A549 (cell line): ENCODE measurements around the gene GNAI2. TPM values are rescaled to one million over a fixed set of nuclear protein-coding genes. Genes with fewer than 3 reads are reported as not detected.
A peak's percentile ranks its signal among the peaks of the same experiment; 100 is the strongest.

ENCODE experiments used
- ATAC-seq, 2 experiments: fragments of 200-7000 bp in 1 of 2; fragments of >200 bp in 1 of 2; cut with Nextera tagmentation in 1 of 2; cut with Tn5 transposase in 1 of 2; 3 replicates each; pipeline versions ENCODE4 v1.8.0 to v1.9.1; 2018 to 2020; ENCODE audit warnings: mild to moderate bottlenecking in 1 of 2, moderate library complexity in 1 of 2
- CTCF ChIA-PET: fragments of 300-600 bp; sonication (Branson Sonifier 250); formaldehyde crosslinking; extraction: SDS; loops from one replicate; lab custom pipeline; 2021; ENCODE audit warnings: antibody characterized with exemption, inconsistent platforms; lab: Yijun Ruan, JAX
- POLR2A ChIA-PET: fragments of 350-600 bp; formaldehyde crosslinking; extraction: SDS; loops from one replicate; lab custom pipeline; 2021; ENCODE audit warnings: antibody characterized with exemption, inconsistent platforms; lab: Yijun Ruan, JAX
- DNase-seq, 2 experiments: peaks; one replicate each; pipeline versions ENCODE4 v3.0.0 to v3.0.0-alpha.2; 2011 to 2016; ENCODE audit warnings: low read depth in 1 of 2, low spot score in 1 of 2
- FAIRE-seq: peaks from 2 replicates; lab custom pipeline; 2011; peaks lifted over from hg19 to GRCh38; lab: Jason Lieb, UNC
- H3K27ac ChIP-seq, 2 experiments: fragments of >200 bp; sonication (Bioruptor Twin); formaldehyde crosslinking; 3 replicates each; pipeline ENCODE4 v1.5.1; 2016 to 2017
- H3K4me1 ChIP-seq: fragments of >200 bp; sonication (Bioruptor Twin); formaldehyde crosslinking; 3 replicates; pipeline ENCODE4 v1.6.1; 2016
- H3K4me2 ChIP-seq: fragments of >200 bp; sonication (Bioruptor Twin); formaldehyde crosslinking; 3 replicates; pipeline ENCODE4 v1.6.1; 2016
- H3K4me3 ChIP-seq: fragments of >200 bp; sonication (Bioruptor Twin); formaldehyde crosslinking; 3 replicates; pipeline ENCODE4 v1.5.1; 2016
- H3K9me3 ChIP-seq: fragments of >200 bp; sonication (Bioruptor Twin); formaldehyde crosslinking; 3 replicates; pipeline ENCODE4 v1.6.1; 2016
- BHLHE40 ChIP-seq: IDR thresholded peaks from 2 replicates; pipeline ENCODE4 v1.6.1; 2012; ENCODE audit warnings: low read depth, low read length, inconsistent platforms
- HOXB5 ChIP-seq: fragments of 250-450 bp; sonication (Bioruptor Pico); IDR thresholded peaks from 2 replicates; pipeline ENCODE4 v1.5.0; 2020; ENCODE audit warnings: mild to moderate bottlenecking, moderate library complexity
- JUN ChIP-seq, 2 experiments: fragments of >200 bp; sonication (Bioruptor Twin); formaldehyde crosslinking; IDR thresholded peaks; 2 replicates in 1 of 2; 3 replicates in 1 of 2; pipeline ENCODE4 v1.6.1; 2016 to 2017
- NPAS2 ChIP-seq: fragments of 250-450 bp; sonication (Bioruptor Pico); IDR thresholded peaks from 2 replicates; pipeline ENCODE4 v1.8.0; 2022; ENCODE audit warnings: mild to moderate bottlenecking, moderate library complexity, borderline replicate concordance
- PHF8 ChIP-seq: fragments of 200-600 bp; sonication (generic); IDR thresholded peaks from 2 replicates; pipeline ENCODE4 v1.6.1; 2016; ENCODE audit warnings: low read depth, mild to moderate bottlenecking, antibody characterized with exemption, moderate library complexity, borderline replicate concordance
- POLR2A ChIP-seq: IDR thresholded peaks from 2 replicates; pipeline ENCODE4 v1.6.1; 2012; ENCODE audit warnings: mild to moderate bottlenecking, low read length
- RAD21 ChIP-seq, 2 experiments: fragments of >200 bp in 1 of 2; sonication (Bioruptor Twin) in 1 of 2; formaldehyde crosslinking in 1 of 2; IDR thresholded peaks in 1 of 2; conservative IDR thresholded peaks in 1 of 2; 2 replicates in 1 of 2; 3 replicates in 1 of 2; pipeline ENCODE4 v1.6.1; 2012 to 2018; ENCODE audit warnings: inconsistent platforms in 1 of 2
- RFX5 ChIP-seq: fragments of 450-650 bp; IDR thresholded peaks from 2 replicates; pipeline ENCODE4 v1.7.1; 2014; ENCODE audit warnings: antibody characterized with exemption, mild to moderate bottlenecking, moderate library complexity
- SMC3 ChIP-seq: fragments of >200 bp; sonication (Bioruptor Twin); formaldehyde crosslinking; IDR thresholded peaks from 3 replicates; pipeline ENCODE4 v1.6.1; 2018; ENCODE audit warnings: inconsistent platforms
- WGBS: methylation state at CpG from one replicate; pipeline ENCODE4 v1.1.6; 2017; ENCODE audit errors: missing lambda C conversion rate; 5-methylcytosine and 5-hydroxymethylcytosine counted together
- polyA minus RNA-seq: library from RNA; depleted of rRNA, polyadenylated mRNA; stranded (reverse); fragments of >200 nt; gene quantifications from 2 replicates; pipeline ENCODE4 v1.2.3, GENCODE V29; 2011; rRNA and poly(A)+ RNA removed
- polyA plus RNA-seq, 4 experiments: library from polyadenylated mRNA; depleted of rRNA in 3 of 4; stranded (reverse); fragments of >200 nt; fragmentation: RNase III in 1 of 4; extraction: RNeasy Plus Mini Kit Qiagen cat#74134 plus additional on column Dnase treatment in 1 of 4; gene quantifications; 2 replicates in 3 of 4; 3 replicates in 1 of 4; pipeline ENCODE4 v1.2.3, GENCODE V29; 2011 to 2017
- TF ChIP-seq, protein P1 (sequence below): IDR thresholded peaks from 2 replicates; pipeline ENCODE4 v1.6.1; 2012
- TF ChIP-seq, protein P2 (sequence below): fragments of >200 bp; sonication (Bioruptor Twin); formaldehyde crosslinking; IDR thresholded peaks from 3 replicates; pipeline ENCODE4 v1.6.1; 2016
- TF ChIP-seq, protein P3 (sequence below): fragments of >200 bp; sonication (Bioruptor Twin); formaldehyde crosslinking; IDR thresholded peaks from 2 replicates; pipeline ENCODE4 v1.6.1; 2016
- TF ChIP-seq, protein P4 (sequence below): fragments of >200 bp; sonication (Bioruptor Twin); formaldehyde crosslinking; IDR thresholded peaks from 3 replicates; pipeline ENCODE4 v1.5.1; 2016

The GNAI2 gene
- 67.0 and 67.8 TPM in 2 replicates for polyA plus RNA-seq (2011; rRNA removed)
- polyA plus RNA-seq (2012; cell fraction: cytosol; rRNA removed): 102 and 107 TPM in 2 replicates
- polyA plus RNA-seq (2012; cell fraction: nucleus; rRNA removed): 51.4 and 67.2 TPM in 2 replicates
- 44.6 to 48.8 TPM (median 47.4 TPM) in 3 replicates for polyA plus RNA-seq (2017; fragmentation: RNase III; extraction: RNeasy Plus Mini Kit Qiagen cat#74134 plus additional on column Dnase treatment)
- polyA minus RNA-seq: 68.0 and 84.2 TPM in 2 replicates

DNA sequence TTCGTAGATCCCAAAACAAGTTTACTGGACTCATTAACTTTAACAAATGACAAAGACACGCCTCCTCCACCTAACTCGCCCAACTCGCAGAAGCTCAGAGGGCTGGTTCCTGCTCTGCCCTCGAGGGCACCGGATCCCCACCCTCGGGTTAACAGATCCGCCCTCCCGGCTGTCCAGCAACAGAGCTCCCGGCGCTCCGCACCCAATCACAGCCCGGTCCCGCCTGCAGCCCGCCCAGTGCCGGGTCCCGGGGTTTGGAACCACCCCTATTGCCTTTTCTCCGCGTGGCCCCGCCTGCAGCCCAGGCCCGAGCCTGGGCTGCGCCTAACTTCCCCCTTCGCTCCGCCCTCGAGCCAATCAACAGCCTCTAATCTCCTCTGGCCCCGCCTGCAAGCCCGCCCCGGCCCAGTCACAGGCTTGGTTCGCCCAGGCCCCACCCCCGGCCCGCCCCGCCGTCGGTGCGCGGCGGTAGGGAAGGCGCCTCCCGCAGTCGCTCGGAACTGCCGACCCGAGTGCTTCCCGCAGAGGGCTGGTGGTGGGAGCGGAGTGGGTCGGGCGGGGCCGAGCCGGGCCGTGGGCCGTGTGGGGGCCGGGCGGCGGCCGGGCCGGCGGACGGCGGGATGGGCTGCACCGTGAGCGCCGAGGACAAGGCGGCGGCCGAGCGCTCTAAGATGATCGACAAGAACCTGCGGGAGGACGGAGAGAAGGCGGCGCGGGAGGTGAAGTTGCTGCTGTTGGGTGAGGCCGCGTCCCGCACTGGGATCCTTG is at the start of gene GNAI2:
TSS of gene GNAI2 (plus strand) at position 489 of the 768 bp plus-strand sequence. CDS start at position 621, 132 bp downstream.
- peak; percentile 93 to 94 for DNase-seq
- Histone ChIP-seq H3K27ac (peak within 1 kb of the TSS; percentile 76 to 91), H3K4me1 (peaks cover 30% of the 10 kb centered on the region)
- CTCF ChIA-PET: interaction anchor here (0.7 to 16.1 kb wide), 9 partner anchors 9 to 89 kb away, joined by 3 to 219 read pairs (median 3); partner anchors contain the start of genes HYAL3 and NAA80
- no peak for FAIRE-seq
- no peak for TF ChIP-seq HOXB5 (CRISPR knock-in tag)
- TF ChIP-seq POLR2A: peak; percentile 84
- TF ChIP-seq, protein P1, sequence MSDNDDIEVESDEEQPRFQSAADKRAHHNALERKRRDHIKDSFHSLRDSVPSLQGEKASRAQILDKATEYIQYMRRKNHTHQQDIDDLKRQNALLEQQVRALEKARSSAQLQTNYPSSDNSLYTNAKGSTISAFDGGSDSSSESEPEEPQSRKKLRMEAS: peak; percentile 31; the same call in 1 of the 2 replicates
- TF ChIP-seq NPAS2 (CRISPR knock-in tag): no peak
- TF ChIP-seq, protein P2, sequence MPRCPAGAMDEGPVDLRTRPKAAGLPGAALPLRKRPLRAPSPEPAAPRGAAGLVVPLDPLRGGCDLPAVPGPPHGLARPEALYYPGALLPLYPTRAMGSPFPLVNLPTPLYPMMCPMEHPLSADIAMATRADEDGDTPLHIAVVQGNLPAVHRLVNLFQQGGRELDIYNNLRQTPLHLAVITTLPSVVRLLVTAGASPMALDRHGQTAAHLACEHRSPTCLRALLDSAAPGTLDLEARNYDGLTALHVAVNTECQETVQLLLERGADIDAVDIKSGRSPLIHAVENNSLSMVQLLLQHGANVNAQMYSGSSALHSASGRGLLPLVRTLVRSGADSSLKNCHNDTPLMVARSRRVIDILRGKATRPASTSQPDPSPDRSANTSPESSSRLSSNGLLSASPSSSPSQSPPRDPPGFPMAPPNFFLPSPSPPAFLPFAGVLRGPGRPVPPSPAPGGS: peak; percentile 58; the same call in 1 of the 3 replicates
- TF ChIP-seq RFX5: 0 out of 2 replicates have a peak, but pooled peaks have one; percentile 12
- TF ChIP-seq JUN (IDR thresholded peaks at IDR 0.05): peak in 1 of 2 experiments; percentile 30; a peak in 1 of 5 replicates
- peak; percentile 40; the same call in 1 of the 2 replicates for TF ChIP-seq PHF8
- TF ChIP-seq, all 56 proteins: peak for 6
- peak within 1 kb of the TSS; percentile 69 for H3K4me3 ChIP-seq
- peak within 1 kb of the TSS; percentile 99 for H3K4me2 ChIP-seq
- POLR2A ChIA-PET: interaction anchor here (0.8 to 1.5 kb wide), 12 partner anchors 8 to 66 kb away, joined by 3 to 16 read pairs (median 4); partner anchors contain the start of genes IFRD2, LSMEM2 and SEMA3B
- ATAC-seq: peak; percentile 95 to 98
- H3K9me3 ChIP-seq: no peaks in the 10 kb centered on the region
- 1% methylated on average over 18 of the region's 75 CpGs for WGBS

DNA sequence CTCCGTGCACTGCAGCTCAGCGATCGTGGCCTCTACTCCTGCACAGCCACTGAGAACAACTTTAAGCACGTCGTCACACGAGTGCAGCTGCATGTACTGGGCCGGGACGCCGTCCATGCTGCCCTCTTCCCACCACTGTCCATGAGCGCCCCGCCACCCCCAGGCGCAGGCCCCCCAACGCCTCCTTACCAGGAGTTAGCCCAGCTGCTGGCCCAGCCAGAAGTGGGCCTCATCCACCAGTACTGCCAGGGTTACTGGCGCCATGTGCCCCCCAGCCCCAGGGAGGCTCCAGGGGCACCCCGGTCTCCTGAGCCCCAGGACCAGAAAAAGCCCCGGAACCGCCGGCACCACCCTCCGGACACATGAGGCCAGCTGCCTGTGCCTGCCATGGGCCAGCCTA is 48.3 kb upstream of the GNAI2 start:
- POLR2A ChIA-PET: interaction anchor here (0.6 kb wide), 1 partner anchor 15 kb away, joined by 3 read pairs; no protein-coding TSS in a partner anchor
- Histone ChIP-seq H3K9me3 (no peaks in the 10 kb centered on the region), H3K4me1 (no peaks in the 10 kb centered on the region), H3K4me3 (no peak overlapping the region), H3K27ac (no peak overlapping the region), H3K4me2 (no peak overlapping the region)
- FAIRE-seq (no peak), DNase-seq (no peak), ATAC-seq (no peak)
- CTCF ChIA-PET: interaction anchor here (0.9 to 18.7 kb wide), 8 partner anchors 12 to 117 kb away, joined by 3 to 550 read pairs (median 19); no protein-coding TSS in a partner anchor
- 79% methylated on average over 12 of the region's 19 CpGs for WGBS
- TF ChIP-seq BHLHE40 (no peak), RAD21 (conservative IDR thresholded peaks at IDR 0.05 in 1 of 2, IDR thresholded peaks at IDR 0.05 in 1 of 2) (no peak)

DNA sequence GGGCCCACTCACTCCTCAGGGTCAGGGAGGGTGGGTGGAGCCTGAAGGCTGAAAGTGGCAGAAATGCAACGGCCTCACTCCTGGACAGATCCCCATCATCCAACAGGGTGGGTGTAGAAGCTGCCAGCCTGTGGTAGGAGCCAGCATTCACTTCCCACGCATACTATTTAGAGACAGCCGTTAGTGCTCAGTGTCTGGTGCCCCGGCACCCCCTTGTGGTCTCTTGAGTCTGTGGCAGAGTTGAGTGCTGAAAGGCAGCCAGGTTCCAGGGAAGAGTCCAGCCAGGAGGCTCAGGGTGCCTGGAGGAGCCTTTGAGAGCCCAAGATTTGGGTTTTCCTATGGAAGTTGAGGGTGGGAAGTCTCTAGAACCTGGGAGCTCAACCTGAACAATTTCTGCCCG is 46.7 kb upstream of the GNAI2 start:
- CTCF ChIA-PET: interaction anchor here (0.7 to 18.7 kb wide), 29 partner anchors 9 to 386 kb away, joined by 3 to 550 read pairs (median 6); no protein-coding TSS in a partner anchor

More for the DNA sequence above, 46.7 kb upstream of the GNAI2 start:
- FAIRE-seq (no peak), ATAC-seq (peak; percentile 87 to 89), DNase-seq (peak; percentile 57 to 73)
- H3K9me3 ChIP-seq: no peaks in the 10 kb centered on the region
- TF ChIP-seq POLR2A (no peak), RAD21 (conservative IDR thresholded peaks at IDR 0.05 in 1 of 2, IDR thresholded peaks at IDR 0.05 in 1 of 2) (peak; percentile 87 to 93), SMC3 (peak; percentile 91)
- TF ChIP-seq, protein P3, sequence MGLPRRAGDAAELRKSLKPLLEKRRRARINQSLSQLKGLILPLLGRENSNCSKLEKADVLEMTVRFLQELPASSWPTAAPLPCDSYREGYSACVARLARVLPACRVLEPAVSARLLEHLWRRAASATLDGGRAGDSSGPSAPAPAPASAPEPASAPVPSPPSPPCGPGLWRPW: no peak
- TF ChIP-seq, protein P4, sequence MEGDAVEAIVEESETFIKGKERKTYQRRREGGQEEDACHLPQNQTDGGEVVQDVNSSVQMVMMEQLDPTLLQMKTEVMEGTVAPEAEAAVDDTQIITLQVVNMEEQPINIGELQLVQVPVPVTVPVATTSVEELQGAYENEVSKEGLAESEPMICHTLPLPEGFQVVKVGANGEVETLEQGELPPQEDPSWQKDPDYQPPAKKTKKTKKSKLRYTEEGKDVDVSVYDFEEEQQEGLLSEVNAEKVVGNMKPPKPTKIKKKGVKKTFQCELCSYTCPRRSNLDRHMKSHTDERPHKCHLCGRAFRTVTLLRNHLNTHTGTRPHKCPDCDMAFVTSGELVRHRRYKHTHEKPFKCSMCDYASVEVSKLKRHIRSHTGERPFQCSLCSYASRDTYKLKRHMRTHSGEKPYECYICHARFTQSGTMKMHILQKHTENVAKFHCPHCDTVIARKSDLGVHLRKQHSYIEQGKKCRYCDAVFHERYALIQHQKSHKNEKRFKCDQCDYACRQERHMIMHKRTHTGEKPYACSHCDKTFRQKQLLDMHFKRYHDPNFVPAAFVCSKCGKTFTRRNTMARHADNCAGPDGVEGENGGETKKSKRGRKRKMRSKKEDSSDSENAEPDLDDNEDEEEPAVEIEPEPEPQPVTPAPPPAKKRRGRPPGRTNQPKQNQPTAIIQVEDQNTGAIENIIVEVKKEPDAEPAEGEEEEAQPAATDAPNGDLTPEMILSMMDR: peak; percentile 70
- no peak overlapping the region for H3K4me2 ChIP-seq
- 0% methylated on average over 2 of the region's 5 CpGs for WGBS
- H3K4me1 ChIP-seq: no peaks in the 10 kb centered on the region
- POLR2A ChIA-PET: interaction anchor here (0.5 kb wide), 1 partner anchor 11 kb away, joined by 4 read pairs; no protein-coding TSS in a partner anchor
- H3K4me3 ChIP-seq: no peak overlapping the region
- H3K27ac ChIP-seq: no peak overlapping the region
